Spleen (tissue), 11 donors: Measurements from ENCODE around the gene RASSF6. TPM values are rescaled to one million over a fixed set of nuclear protein-coding genes. Genes with fewer than 3 reads are reported as not detected.

Experiments
- DNase-seq: peaks from one replicate; pipeline ENCODE4 v3.0.0-alpha.2; 2020
- H3K27ac ChIP-seq, 8 donors: fragments of 200-600 bp; sonication (generic) in 7 of 8; 1 replicate in 4 of 8; 2 replicates in 4 of 8; pipeline versions ENCODE4 v1.5.0 to v1.8.0; 2016 to 2021; ENCODE audit warnings: inconsistent platforms in 4 of 8, mild to moderate bottlenecking in 4 of 8, moderate library complexity in 1 of 8
- H3K27me3 ChIP-seq, 7 donors: fragments of 200-600 bp; sonication (generic) in 6 of 7; replicated peaks in 1 of 7; 1 replicate in 4 of 7; 2 replicates in 3 of 7; pipeline versions ENCODE4 v1.5.0 to v1.8.0; 2016 to 2021; ENCODE audit warnings: inconsistent platforms in 3 of 7, mild to moderate bottlenecking in 1 of 7
- H3K36me3 ChIP-seq, 6 donors: fragments of 200-600 bp; sonication (generic) in 5 of 6; 1 replicate in 4 of 6; 2 replicates in 2 of 6; pipeline versions ENCODE4 v1.5.0 to v1.8.0; 2016 to 2021; ENCODE audit warnings: inconsistent platforms in 2 of 6
- H3K4me1 ChIP-seq, 6 donors: fragments of 200-600 bp; sonication (generic) in 5 of 6; 1 replicate in 3 of 6; 2 replicates in 3 of 6; pipeline versions ENCODE4 v1.5.0 to v1.8.0; 2016 to 2021; ENCODE audit warnings: inconsistent platforms in 3 of 6
- H3K4me3 ChIP-seq, 8 donors: fragments of 200-600 bp; sonication (generic) in 7 of 8; 1 replicate in 4 of 8; 2 replicates in 4 of 8; pipeline versions ENCODE4 v1.5.0 to v1.8.0; 2016 to 2021; ENCODE audit warnings: inconsistent platforms in 4 of 8, mild to moderate bottlenecking in 4 of 8, moderate library complexity in 2 of 8
- H3K9me3 ChIP-seq, 8 donors: fragments of 200-600 bp; sonication (generic) in 7 of 8; 1 replicate in 4 of 8; 2 replicates in 4 of 8; pipeline versions ENCODE4 v1.5.0 to v1.8.0; 2016 to 2021; ENCODE audit warnings: inconsistent platforms in 4 of 8
- CTCF ChIP-seq, 11 experiments: fragments of 200-600 bp in 7 of 11; fragments of 450-650 bp in 4 of 11; sonication (generic) in 4 of 11; IDR thresholded peaks in 8 of 11; conservative IDR thresholded peaks in 3 of 11; 1 replicate in 7 of 11; 2 replicates in 4 of 11; pipeline versions ENCODE4 v1.4.0 to v1.8.0; 2016 to 2021; ENCODE audit warnings: antibody characterized with exemption in 11 of 11, inconsistent platforms in 4 of 11, mild to moderate bottlenecking in 1 of 11
- POLR2A ChIP-seq, 3 donors: fragments of 450-650 bp; IDR thresholded peaks; one replicate each; pipeline ENCODE4 v1.5.1; 2017; ENCODE audit warnings: antibody characterized with exemption in 3 of 3, mild to moderate bottlenecking in 1 of 3
- POLR2AphosphoS5 ChIP-seq, 3 donors: sonication (generic); formaldehyde crosslinking; IDR thresholded peaks; one replicate each; pipeline ENCODE4 v1.5.1; 2017; ENCODE audit warnings: antibody characterized with exemption in 3 of 3
- WGBS, 5 donors: extraction: QIAGEN DNeasy Blood & Tissue Kit in 3 of 5; methylation state at CpG; one replicate each; pipeline versions ENCODE4 v1.1.5 to v1.1.7; 2013 to 2018; 5-methylcytosine and 5-hydroxymethylcytosine counted together
- intact Hi-C: fragments of 100-400 bp; cut with DNase I; formaldehyde crosslinking; loops from one replicate; pipeline ENCODE4 v1.15.0; 2023; ENCODE audit warnings: low total_unique reads
- polyA plus RNA-seq, 3 donors: library from polyadenylated mRNA; stranded (reverse); fragments of 200-250 nt; gene quantifications; one replicate each; pipeline ENCODE4 v1.2.1, GENCODE V29; 2013
- total RNA-seq, 7 donors: library from RNA; depleted of rRNA in 3 of 7; stranded (reverse); fragments of >200 nt in 3 of 7; fragmentation: NEBNext Ultra II Directional in 4 of 7; extraction: Animal tissue kit (Norgen Biotek cat#: 25700) in 4 of 7; gene quantifications; one replicate each; pipeline versions ENCODE4 v1.1.0 to v1.2.1, GENCODE V29; 2016 to 2021
- donor health status: healthy with polysubstance abuse.
- donor health status: DM: no; HTN: no; CAD: no; lungs with moderate emphysema.
- donor health status: DM: no; HTN: no; CAD: no.
- donor health status: Bipolar disorder and iron deficiency.
- donor health status: healthy.
- donor health status: DM: no; HTN: no; CAD: no.
- donor health status: DM: yes; HTN: yes; CAD: no.

The RASSF6 gene
- total and polyA plus RNA-seq, 10 donors, result 0.09 to 1.3 (median 0.29) TPM

DNA sequence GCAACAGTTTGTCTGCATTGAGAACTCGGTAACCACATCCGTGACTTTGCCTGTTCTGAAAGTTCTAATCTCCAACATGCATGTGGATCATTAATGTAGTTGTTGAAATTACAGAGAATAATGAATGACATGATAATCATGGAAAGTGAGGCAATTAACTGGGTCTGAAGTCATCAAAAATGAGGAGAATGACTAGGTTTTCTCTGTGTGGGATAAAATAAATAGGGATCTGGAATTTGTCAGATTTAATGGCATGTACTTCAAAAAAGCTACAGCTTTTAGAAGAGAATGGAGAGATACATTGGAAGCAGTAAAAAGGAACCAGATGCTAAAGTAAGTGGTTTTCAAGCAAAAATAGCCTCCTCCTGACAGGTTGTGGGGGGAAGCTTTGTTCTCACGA, 79.4 kb downstream of the RASSF6 start:
- no peaks in the 10 kb centered on the region for H3K4me1 ChIP-seq
- DNase-seq, result no peak
- TF ChIP-seq POLR2AphosphoS5 (IDR thresholded peaks at IDR 0.05) (no peak), CTCF (IDR thresholded peaks at IDR 0.05 in 8 of 11, conservative IDR thresholded peaks at IDR 0.05 in 3 of 11) (no peak), POLR2A (IDR thresholded peaks at IDR 0.05) (no peak)
- no peak overlapping the region for H3K4me3 ChIP-seq
- H3K27me3 ChIP-seq, result no peaks in the 10 kb centered on the region
- no peaks in the 10 kb centered on the region for H3K36me3 ChIP-seq
- intact Hi-C loops, result no loop called here
- H3K27ac ChIP-seq, result no peak overlapping the region
- 69 to 77% (median 72%) methylated on average over 3 of the region's 3 CpGs for WGBS, 5 donors
- no peaks in the 10 kb centered on the region for H3K9me3 ChIP-seq

- no peak for DNase-seq
- H3K4me3 ChIP-seq, result no peak overlapping the region
- intact Hi-C loops, result no loop called here
- TF ChIP-seq POLR2AphosphoS5 (IDR thresholded peaks at IDR 0.05) (no peak), POLR2A (IDR thresholded peaks at IDR 0.05) (no peak), CTCF (IDR thresholded peaks at IDR 0.05 in 8 of 11, conservative IDR thresholded peaks at IDR 0.05 in 3 of 11) (no peak)
- H3K27ac ChIP-seq, result no peak overlapping the region
- no peaks in the 10 kb centered on the region for H3K4me1 ChIP-seq
- no peaks in the 10 kb centered on the region for H3K27me3 ChIP-seq
- 72 to 81% (median 78%) methylated on average over 4 of the region's 4 CpGs for WGBS, 5 donors
- H3K9me3 ChIP-seq, result no peaks in the 10 kb centered on the region
- no peaks in the 10 kb centered on the region for H3K36me3 ChIP-seq
These were observed 80.8 kb downstream of the RASSF6 start for GRCh38 chr4:73539386-73539785.

DNA sequence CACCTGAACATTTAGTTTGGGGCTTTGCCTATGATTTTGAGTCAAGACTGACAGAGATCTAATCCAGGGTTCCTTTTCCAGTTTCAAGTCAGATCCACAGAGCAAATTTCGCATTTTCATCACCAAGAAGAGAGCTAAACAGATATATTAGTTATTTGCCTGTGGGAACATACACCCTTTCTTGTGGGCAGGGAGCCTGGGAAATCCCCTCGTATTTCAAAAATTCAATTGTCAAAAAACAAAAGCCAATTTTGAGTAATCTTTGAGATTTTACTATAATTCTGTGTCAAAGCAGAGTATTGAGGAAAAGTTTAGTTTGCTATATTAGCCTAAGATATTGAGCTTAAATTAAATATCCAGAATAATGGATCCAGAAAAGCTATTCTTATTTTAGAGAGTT, 82.1 kb downstream of the RASSF6 start:
- Histone ChIP-seq H3K4me1 (no peaks in the 10 kb centered on the region), H3K27me3 (no peaks in the 10 kb centered on the region), H3K4me3 (no peak overlapping the region), H3K27ac (no peak overlapping the region), H3K36me3 (no peaks in the 10 kb centered on the region), H3K9me3 (no peaks in the 10 kb centered on the region)
- DNase-seq, result no peak
- intact Hi-C loops, result no loop called here
- WGBS, 5 donors, result 66 to 78% (median 70%) methylated on average over 2 of the region's 2 CpGs
- TF ChIP-seq CTCF (IDR thresholded peaks at IDR 0.05 in 8 of 11, conservative IDR thresholded peaks at IDR 0.05 in 3 of 11) (no peak), POLR2AphosphoS5 (IDR thresholded peaks at IDR 0.05) (no peak), POLR2A (IDR thresholded peaks at IDR 0.05) (no peak)

GRCh38 chr4:73533515-73534422, 86.5 kb downstream of the RASSF6 start:
- 70 to 83% (median 74%) methylated on average over 2 of the region's 2 CpGs for WGBS, 5 donors

More at GRCh38 chr4:73533515-73534422, 86.5 kb downstream of the RASSF6 start:
- TF ChIP-seq POLR2A (IDR thresholded peaks at IDR 0.05) (no peak), POLR2AphosphoS5 (IDR thresholded peaks at IDR 0.05) (no peak), CTCF (IDR thresholded peaks at IDR 0.05 in 8 of 11, conservative IDR thresholded peaks at IDR 0.05 in 3 of 11) (no peak)
- H3K27me3 ChIP-seq, result no peaks in the 10 kb centered on the region
- no peaks in the 10 kb centered on the region for H3K9me3 ChIP-seq
- no peaks in the 10 kb centered on the region for H3K4me1 ChIP-seq
- intact Hi-C loops, result no loop called here
- DNase-seq, result no peak
- no peaks in the 10 kb centered on the region for H3K36me3 ChIP-seq
- no peak overlapping the region for H3K4me3 ChIP-seq
- no peak overlapping the region for H3K27ac ChIP-seq
